ENCODE results near the gene NFASC.

NFASC gene

DNA sequence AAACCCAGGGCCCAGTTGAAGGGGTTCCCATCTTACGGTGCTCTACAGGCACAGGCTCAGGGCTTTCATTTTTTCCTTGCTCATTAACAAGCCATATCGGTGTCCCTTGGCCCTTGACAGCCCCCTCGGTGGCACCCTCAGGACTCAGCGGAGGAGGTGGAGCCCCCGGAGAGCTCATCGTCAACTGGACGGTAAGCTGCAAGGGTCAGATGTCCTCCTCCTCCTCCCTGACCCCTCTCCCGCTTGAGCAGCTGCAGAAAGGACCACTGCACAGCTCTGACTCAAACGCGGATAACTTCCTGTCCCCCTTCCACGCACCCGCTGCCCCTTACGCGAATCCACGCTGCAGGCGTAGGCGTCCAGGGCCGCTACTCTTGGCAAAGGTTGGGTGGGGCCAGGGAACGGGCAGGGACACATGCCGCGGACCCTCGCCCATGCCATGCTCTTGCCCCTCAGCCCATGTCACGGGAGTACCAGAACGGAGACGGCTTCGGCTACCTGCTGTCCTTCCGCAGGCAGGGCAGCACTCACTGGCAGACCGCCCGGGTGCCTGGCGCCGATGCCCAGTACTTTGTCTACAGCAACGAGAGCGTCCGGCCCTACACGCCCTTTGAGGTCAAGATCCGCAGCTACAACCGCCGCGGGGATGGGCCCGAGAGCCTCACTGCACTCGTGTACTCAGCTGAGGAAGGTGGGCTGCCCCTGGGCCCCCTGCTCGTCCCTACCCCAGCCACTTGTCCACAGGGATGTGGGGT lies 198.9 kb downstream of the NFASC start:
- H2AFZ ChIP-seq (ENCODE audit: low read depth, low read length, severe bottlenecking): no peak overlapping the region
- no peak overlapping the region for H3K27ac ChIP-seq (ENCODE audit: low read depth, low read length)
- no peak overlapping the region for H3K4me3 ChIP-seq (ENCODE audit: insufficient read depth, low read length, poor library complexity, severe bottlenecking)
- TF ChIP-seq, protein P1, sequence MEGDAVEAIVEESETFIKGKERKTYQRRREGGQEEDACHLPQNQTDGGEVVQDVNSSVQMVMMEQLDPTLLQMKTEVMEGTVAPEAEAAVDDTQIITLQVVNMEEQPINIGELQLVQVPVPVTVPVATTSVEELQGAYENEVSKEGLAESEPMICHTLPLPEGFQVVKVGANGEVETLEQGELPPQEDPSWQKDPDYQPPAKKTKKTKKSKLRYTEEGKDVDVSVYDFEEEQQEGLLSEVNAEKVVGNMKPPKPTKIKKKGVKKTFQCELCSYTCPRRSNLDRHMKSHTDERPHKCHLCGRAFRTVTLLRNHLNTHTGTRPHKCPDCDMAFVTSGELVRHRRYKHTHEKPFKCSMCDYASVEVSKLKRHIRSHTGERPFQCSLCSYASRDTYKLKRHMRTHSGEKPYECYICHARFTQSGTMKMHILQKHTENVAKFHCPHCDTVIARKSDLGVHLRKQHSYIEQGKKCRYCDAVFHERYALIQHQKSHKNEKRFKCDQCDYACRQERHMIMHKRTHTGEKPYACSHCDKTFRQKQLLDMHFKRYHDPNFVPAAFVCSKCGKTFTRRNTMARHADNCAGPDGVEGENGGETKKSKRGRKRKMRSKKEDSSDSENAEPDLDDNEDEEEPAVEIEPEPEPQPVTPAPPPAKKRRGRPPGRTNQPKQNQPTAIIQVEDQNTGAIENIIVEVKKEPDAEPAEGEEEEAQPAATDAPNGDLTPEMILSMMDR (IDR thresholded peaks at IDR 0.05; ENCODE audit: insufficient read depth, low read length, poor library complexity, severe bottlenecking): no peak
- no peak for TF ChIP-seq EZH2phosphoT487 (conservative IDR thresholded peaks at IDR 0.05; ENCODE audit: low read length)
- no peaks in the 10 kb centered on the region for H3K36me3 ChIP-seq (ENCODE audit: low read length)
- no peak overlapping the region for H3K4me2 ChIP-seq (ENCODE audit: low read depth, low read length, poor library complexity, severe bottlenecking)
- no peaks in the 10 kb centered on the region for H3K27me3 ChIP-seq (ENCODE audit: low read length)
- no peaks in the 10 kb centered on the region for H3F3A ChIP-seq (ENCODE audit: insufficient read depth)
- H3K9ac ChIP-seq (ENCODE audit: low read length): no peak overlapping the region
- H3K9me2 ChIP-seq (replicated peaks; ENCODE audit: insufficient read depth, low read length): no peaks in the 10 kb centered on the region
- no peaks in the 10 kb centered on the region for H4K20me1 ChIP-seq (ENCODE audit: low read depth, low read length)
- H3K79me2 ChIP-seq (ENCODE audit: insufficient read depth, low read length): no peaks in the 10 kb centered on the region
- no peaks in the 10 kb centered on the region for H3K9me3 ChIP-seq (ENCODE audit: insufficient read depth, low read length)

DNA sequence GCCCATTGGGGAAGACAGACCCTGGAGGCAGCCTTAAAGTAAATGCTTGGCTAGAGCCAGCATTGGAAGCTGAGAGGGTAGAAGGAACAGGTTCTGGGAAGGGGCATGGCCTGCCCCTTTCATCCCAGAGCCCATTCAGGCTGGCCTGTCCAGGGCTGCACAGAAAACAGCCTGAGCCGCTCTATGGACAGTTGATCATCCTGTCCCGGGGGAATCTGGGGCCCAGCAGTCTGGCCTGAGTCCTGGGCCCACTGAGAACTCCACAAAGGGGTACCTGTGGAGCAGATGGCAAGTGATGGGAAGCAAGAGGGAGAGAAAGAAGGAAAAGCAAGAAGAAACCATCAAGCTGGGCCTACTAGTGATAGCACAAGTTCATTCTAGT lies 200.4 kb downstream of the NFASC start:
- Histone ChIP-seq H3K9me3 (ENCODE audit: insufficient read depth, low read length) (no peaks in the 10 kb centered on the region), H4K20me1 (ENCODE audit: low read depth, low read length) (no peaks in the 10 kb centered on the region), H3K79me2 (ENCODE audit: insufficient read depth, low read length) (no peaks in the 10 kb centered on the region), H3K4me3 (ENCODE audit: insufficient read depth, low read length, poor library complexity, severe bottlenecking) (no peak overlapping the region), H3K36me3 (ENCODE audit: low read length) (no peaks in the 10 kb centered on the region), H3K27me3 (ENCODE audit: low read length) (no peaks in the 10 kb centered on the region), H3K9me2 (replicated peaks; ENCODE audit: insufficient read depth, low read length) (no peaks in the 10 kb centered on the region), H3F3A (ENCODE audit: insufficient read depth) (no peaks in the 10 kb centered on the region), H3K27ac (ENCODE audit: low read depth, low read length) (no peak overlapping the region), H2AFZ (ENCODE audit: low read depth, low read length, severe bottlenecking) (no peak overlapping the region), H3K4me2 (ENCODE audit: low read depth, low read length, poor library complexity, severe bottlenecking) (no peak overlapping the region), H3K9ac (ENCODE audit: low read length) (no peak overlapping the region)
- TF ChIP-seq, protein P1 (IDR thresholded peaks at IDR 0.05; ENCODE audit: insufficient read depth, low read length, poor library complexity, severe bottlenecking): no peak
- TF ChIP-seq EZH2phosphoT487 (conservative IDR thresholded peaks at IDR 0.05; ENCODE audit: low read length): no peak

DNA sequence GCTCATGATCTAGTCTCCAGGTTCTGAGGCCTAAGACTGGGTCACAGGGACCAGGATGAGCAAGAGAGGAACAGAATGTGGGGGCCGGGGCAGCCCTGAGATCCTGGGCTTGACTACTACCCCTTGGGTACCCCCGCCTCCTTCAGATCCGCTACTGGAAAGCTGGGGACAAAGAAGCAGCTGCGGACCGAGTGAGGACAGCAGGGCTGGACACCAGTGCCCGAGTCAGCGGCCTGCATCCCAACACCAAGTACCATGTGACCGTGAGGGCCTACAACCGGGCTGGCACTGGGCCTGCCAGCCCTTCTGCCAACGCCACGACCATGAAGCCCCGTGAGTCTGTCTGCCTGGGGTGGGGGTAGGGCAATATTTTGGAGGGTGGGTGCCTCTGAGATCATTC lies 201.1 kb downstream of the NFASC start:
- Histone ChIP-seq H3K79me2 (ENCODE audit: insufficient read depth, low read length) (no peaks in the 10 kb centered on the region), H3K9me2 (replicated peaks; ENCODE audit: insufficient read depth, low read length) (no peaks in the 10 kb centered on the region), H3K4me2 (ENCODE audit: low read depth, low read length, poor library complexity, severe bottlenecking) (no peak overlapping the region), H3K9ac (ENCODE audit: low read length) (no peak overlapping the region), H3K4me3 (ENCODE audit: insufficient read depth, low read length, poor library complexity, severe bottlenecking) (no peak overlapping the region), H3K27me3 (ENCODE audit: low read length) (no peaks in the 10 kb centered on the region), H3F3A (ENCODE audit: insufficient read depth) (no peaks in the 10 kb centered on the region), H3K36me3 (ENCODE audit: low read length) (no peaks in the 10 kb centered on the region), H3K27ac (ENCODE audit: low read depth, low read length) (no peak overlapping the region), H3K9me3 (ENCODE audit: insufficient read depth, low read length) (no peaks in the 10 kb centered on the region), H4K20me1 (ENCODE audit: low read depth, low read length) (no peaks in the 10 kb centered on the region), H2AFZ (ENCODE audit: low read depth, low read length, severe bottlenecking) (no peak overlapping the region)
- TF ChIP-seq, protein P1 (IDR thresholded peaks at IDR 0.05; ENCODE audit: insufficient read depth, low read length, poor library complexity, severe bottlenecking): no peak
- no peak for TF ChIP-seq EZH2phosphoT487 (conservative IDR thresholded peaks at IDR 0.05; ENCODE audit: low read length)

All from SU-DHL-6 (cell line).